Heart left ventricle (tissue), 13 donors: ENCODE results near the gene SCAI.

Experiments
- POLR2A ChIP-seq, 2 donors: fragments of 450-650 bp; IDR thresholded peaks; one replicate each; pipeline ENCODE4 v1.6.1; 2017; ENCODE audit warnings: antibody characterized with exemption in 2 of 2, mild to moderate bottlenecking in 2 of 2, moderate library complexity in 2 of 2
- TF ChIP-seq, protein P1 (sequence below), 12 donors: fragments of 200-600 bp; sonication (generic) in 4 of 12; IDR thresholded peaks; one replicate each; pipeline versions ENCODE4 v1.5.0 to v1.8.0; 2018 to 2022; ENCODE audit warnings: antibody characterized with exemption in 12 of 12, mild to moderate bottlenecking in 5 of 12
- donor health status: ischemic (EF 13 %, LVEDD 7.1; RV severe dilation, severe dysfunction).
- donor health status: DM: no; HTN: yes; CAD: no.
- donor health status: DM: no; HTN: no; CAD: no.
- donor health status: ischemic (EF 25% LVEDD 6.9; RV normal size, moderate dysfunction).
- donor health status: ischemic (EF 25% LVEDD 5.7; RV mildly dilated, moderate dysfunction).
- donor health status: ischemic (EF 35%, LVEDD 5.7; RV mildly dilated, moderate dysfunction).
- donor health status: nonischemic (EF 11% LVEDD 7.7; RV severe dilation, severe dysfunction).
- donor health status: DM: yes; HTN: yes; CAD: no.
- donor health status: PGD.
- donor health status: ischemic (EF 29% LVEDD 5.4; RV normal size, mild dysfunction).
- donor health status: nonischemic (EF 23%, LVEDD 6.1; RV moderate dilation, normal function).

DNA sequence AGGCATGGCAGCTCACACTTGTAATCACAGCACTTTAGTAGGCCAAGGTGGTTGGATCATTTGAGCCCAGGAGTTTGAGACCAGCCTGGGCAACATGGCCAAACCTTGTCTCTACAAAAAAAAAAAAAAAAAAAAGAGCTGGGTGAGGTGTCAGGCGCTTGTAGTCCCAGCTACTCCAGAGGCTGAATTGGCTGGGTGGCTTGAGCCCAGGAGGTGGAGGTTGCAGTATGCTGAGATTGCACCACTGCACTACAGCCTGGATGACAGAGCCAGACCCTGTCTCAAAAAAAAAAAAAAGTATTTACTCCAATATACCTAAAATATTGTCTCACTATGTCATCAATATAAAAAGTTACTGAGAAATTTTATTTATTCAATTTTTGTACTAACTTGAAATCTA lies 2.8 kb downstream of the SCAI start:
- TF ChIP-seq, protein P1, sequence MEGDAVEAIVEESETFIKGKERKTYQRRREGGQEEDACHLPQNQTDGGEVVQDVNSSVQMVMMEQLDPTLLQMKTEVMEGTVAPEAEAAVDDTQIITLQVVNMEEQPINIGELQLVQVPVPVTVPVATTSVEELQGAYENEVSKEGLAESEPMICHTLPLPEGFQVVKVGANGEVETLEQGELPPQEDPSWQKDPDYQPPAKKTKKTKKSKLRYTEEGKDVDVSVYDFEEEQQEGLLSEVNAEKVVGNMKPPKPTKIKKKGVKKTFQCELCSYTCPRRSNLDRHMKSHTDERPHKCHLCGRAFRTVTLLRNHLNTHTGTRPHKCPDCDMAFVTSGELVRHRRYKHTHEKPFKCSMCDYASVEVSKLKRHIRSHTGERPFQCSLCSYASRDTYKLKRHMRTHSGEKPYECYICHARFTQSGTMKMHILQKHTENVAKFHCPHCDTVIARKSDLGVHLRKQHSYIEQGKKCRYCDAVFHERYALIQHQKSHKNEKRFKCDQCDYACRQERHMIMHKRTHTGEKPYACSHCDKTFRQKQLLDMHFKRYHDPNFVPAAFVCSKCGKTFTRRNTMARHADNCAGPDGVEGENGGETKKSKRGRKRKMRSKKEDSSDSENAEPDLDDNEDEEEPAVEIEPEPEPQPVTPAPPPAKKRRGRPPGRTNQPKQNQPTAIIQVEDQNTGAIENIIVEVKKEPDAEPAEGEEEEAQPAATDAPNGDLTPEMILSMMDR (IDR thresholded peaks at IDR 0.05) = no peak
- TF ChIP-seq POLR2A (IDR thresholded peaks at IDR 0.05) = no peak
